Stimulated activated CD4-positive, alpha-beta T cell treated with anti-CD3 and anti-CD28 coated beads, Interleukin-1b, Interleukin-23, amount 100 ng/mL, for 1 hour (primary cell): ENCODE data around the gene SDHAF2.
"Not testable (repeated sequence)": the region's sequence is repeated elsewhere in the genome, so short reads cannot be mapped to it uniquely, and the experiment has no call there.

ENCODE experiments used
- DNase-seq, 2 donors: peaks; one replicate each; pipeline ENCODE4 v3.0.0-alpha.2; 2020; ENCODE audit warnings: low read depth in 2 of 2

Gene SDHAF2

GRCh38 chr11:61425367-61426131 is 4.4 kb upstream of the SDHAF2 start:
- DNase-seq = no peak

GRCh38 chr11:61429346-61429690 is 606 bp upstream of the SDHAF2 start:
- peak; percentile 21 to 38 for DNase-seq

DNA sequence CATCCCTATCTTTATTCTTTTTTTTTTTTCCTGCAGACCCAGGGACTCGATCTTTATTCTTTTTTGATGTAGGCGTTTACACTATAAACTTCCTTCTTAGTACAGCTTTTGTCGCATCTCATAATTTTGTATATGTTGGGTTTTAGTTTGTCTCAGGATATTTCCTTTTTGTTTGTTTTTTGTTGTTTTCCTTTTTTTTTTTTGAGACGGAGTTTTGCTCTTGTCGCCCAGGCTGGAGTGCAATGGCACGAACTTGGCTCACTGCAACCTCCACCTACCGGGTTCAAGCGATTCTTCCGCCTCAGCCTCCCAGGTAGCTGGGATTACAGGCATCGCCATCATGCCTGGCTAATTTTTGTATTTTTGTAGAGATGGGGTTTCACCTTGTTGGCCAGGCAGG is 915 bp downstream of the SDHAF2 start:
- not testable (repeated sequence) for DNase-seq

DNA sequence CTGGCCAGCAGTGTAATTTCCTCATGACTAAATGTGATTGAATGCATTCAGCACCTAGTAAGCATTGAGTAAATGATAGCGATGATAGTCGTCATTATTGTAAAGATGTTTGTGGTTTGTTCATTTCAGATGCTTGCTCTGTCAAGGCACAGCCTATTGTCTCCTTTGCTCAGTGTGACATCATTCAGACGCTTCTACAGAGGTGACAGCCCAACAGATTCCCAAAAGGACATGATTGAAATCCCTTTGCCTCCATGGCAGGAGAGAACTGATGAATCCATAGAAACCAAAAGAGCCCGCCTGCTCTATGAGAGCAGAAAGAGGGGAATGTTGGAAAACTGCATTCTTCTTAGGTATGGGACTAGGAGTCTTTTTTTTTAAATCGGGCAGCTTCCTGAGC is 7.6 kb downstream of the SDHAF2 start:
- DNase-seq = no peak

GRCh38 chr11:61439615-61440014 is 9.7 kb downstream of the SDHAF2 start:
- no peak for DNase-seq

- DNase-seq = no peak
These were observed 12.7 kb downstream of the SDHAF2 start for GRCh38 chr11:61442616-61443015.

- DNase-seq = no peak
These were observed 15.6 kb downstream of the SDHAF2 start for GRCh38 chr11:61445516-61445915.

- peak; percentile 13 to 69 for DNase-seq
These were observed 16.3 kb downstream of the SDHAF2 start for GRCh38 chr11:61446211-61446651.

GRCh38 chr11:61447601-61448551 is 18.0 kb downstream of the SDHAF2 start:
- no peak for DNase-seq

GRCh38 chr11:61448552-61448927 is 18.6 kb downstream of the SDHAF2 start:
- DNase-seq = no peak

DNA sequence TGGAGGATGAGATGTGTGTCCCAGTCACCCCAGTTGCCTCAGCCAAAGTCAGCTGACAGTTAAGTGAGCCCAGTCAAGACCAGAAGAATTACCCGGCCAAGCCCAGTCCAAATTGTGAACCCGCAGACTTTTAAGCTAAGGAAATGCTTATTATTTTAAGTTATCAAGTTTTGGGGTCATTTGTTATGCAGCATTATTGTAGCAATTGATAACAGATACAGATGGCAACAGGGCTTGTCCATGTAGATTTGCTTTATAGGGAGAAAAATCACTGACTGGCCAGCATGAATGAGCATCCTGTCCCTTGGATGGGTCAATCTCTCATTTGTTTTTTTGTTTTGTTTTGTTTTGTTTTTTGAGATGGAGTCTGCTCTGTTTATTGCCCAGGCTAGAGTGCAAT is 22.9 kb downstream of the SDHAF2 start:
- no peak for DNase-seq

GRCh38 chr11:61453695-61454094 is 23.8 kb downstream of the SDHAF2 start:
- no peak for DNase-seq

DNA sequence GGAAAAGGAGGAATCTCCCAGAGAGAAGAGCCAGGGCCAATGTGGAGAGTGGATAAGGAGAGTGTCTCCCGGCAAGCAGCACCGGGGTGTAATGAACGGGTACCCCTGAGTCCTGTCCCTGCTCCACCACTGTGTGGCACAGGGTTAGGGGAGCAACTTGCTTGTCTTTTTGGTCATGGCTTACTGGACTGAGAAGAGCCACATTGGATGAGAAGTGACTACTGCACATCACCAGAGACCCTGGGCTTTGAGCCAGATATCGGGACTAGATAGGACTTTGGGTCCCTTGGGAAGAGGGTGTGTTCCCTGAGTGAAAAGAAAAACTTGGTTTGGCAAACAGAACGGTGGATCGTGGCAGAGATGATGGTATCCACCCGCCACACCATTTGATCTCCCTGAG is 24.6 kb downstream of the SDHAF2 start:
- no peak for DNase-seq

GRCh38 chr11:61460474-61460881 is 30.6 kb downstream of the SDHAF2 start:
- DNase-seq = no peak

DNA sequence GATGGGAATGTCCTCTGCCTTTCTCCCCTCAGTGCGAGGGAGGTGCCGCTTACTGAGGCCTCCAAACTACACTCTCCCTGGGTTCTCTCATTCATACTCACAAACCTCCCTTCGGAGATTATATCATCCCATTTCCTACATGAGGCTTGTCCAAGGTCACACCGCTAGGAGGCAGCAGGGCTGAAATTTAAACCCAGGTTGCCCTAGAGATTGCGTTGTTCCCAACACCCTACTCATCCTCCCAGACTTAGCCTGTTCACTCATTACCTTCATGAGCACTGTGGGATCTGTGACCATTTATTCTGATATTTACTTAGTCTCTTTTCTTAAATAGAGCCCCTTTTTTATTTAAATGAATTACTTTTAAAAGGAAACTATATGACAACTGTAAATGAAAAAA is 31.1 kb downstream of the SDHAF2 start:
- no peak for DNase-seq

DNA sequence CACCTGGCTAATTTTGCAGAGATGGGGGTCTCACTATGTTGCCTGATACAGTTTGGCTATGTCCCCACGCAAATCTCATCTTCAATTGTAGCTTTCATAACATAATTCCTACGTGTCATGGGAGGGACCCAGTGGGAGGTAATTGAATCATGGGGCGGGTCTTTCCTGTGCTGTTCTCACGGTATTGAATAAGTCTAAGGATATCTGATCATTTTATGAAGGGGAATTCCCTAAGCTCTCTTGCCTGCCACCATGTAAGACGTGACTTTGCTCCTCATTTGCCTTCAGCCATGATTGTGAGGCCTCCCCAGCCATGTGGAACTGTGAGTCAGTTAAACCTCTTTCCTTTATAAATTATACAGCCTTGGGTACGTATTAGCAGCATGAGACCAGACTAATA is 37.7 kb downstream of the SDHAF2 start:
- DNase-seq = not testable (repeated sequence)

GRCh38 chr11:61468002-61468401 is 38.1 kb downstream of the SDHAF2 start:
- no peak for DNase-seq

GRCh38 chr11:61472282-61472681 is 42.4 kb downstream of the SDHAF2 start:
- no peak for DNase-seq

GRCh38 chr11:61472868-61473267 is 42.9 kb downstream of the SDHAF2 start:
- no peak for DNase-seq

DNA sequence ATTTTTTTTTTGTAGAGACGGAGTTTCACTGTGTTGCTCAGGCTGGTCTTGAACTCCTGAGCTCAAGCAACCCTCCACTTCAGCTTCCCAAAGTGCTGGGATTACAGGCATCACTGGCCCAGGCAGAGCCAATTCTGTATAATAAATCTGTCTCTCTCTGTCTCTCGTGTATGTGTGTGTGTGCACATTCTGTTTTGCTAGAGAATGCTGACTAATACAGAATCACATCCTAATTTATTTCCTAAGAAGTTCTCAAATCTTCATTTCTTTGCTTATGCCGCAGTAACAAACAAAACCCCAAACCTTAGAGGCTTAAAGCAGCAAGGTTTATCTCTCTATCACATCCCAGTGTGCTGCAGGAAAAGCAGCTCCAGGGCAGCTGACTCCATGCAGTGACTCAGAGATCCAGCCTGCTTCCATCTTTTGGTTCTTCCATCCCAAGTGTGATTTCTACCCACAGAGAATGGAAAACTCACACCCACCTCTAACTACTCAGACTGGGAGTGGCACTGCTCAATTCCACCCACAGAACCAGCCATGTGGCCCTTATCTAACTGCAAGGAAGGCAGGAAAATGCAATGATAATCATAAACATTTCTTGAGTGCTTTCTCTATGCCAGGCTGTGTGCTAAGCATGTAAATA is 43.6 kb downstream of the SDHAF2 start:
- no peak for DNase-seq

GRCh38 chr11:61474013-61474643 is 44.2 kb downstream of the SDHAF2 start:
- no peak for DNase-seq

GRCh38 chr11:61475433-61475832 is 45.5 kb downstream of the SDHAF2 start:
- no peak for DNase-seq
